Measurements from ENCODE around the gene SLIT3.
A peak's percentile ranks its signal among the peaks of the same experiment; 100 is the strongest.

The SLIT3 gene

DNA sequence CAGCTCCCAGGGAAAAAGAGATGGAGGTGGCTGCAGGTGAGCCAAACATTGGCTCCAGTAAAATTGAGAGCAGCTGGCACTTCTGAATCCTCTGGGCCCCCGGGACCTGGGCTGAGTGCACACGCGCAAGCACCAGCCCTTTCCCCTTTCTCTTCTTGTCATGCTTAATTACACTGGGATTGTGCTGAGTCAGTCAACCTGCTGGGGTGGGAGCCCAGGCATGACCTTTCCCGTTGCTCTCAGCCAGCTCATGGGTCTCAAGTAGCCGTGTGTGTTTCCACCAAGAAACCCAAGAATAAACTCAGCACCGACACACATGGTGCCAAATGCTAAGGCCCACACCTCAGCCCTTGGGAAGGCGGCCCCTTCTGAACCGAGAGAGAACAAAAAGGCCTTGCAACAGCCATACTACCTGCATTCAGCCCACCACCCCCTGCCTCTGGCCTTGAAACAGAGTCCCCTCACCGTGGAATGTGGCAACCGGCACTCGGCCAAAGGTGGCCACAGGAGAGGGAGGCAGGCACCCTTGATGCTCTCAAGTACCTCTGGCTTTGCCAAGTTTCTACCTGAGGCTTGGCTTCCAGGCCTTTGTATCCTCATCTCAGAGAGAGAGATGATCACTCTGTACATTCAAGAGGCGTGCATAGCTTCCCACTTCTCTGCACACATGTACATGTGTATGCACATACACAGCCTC, 28.1 kb downstream of the SLIT3 start:
- TF ChIP-seq, protein P1, sequence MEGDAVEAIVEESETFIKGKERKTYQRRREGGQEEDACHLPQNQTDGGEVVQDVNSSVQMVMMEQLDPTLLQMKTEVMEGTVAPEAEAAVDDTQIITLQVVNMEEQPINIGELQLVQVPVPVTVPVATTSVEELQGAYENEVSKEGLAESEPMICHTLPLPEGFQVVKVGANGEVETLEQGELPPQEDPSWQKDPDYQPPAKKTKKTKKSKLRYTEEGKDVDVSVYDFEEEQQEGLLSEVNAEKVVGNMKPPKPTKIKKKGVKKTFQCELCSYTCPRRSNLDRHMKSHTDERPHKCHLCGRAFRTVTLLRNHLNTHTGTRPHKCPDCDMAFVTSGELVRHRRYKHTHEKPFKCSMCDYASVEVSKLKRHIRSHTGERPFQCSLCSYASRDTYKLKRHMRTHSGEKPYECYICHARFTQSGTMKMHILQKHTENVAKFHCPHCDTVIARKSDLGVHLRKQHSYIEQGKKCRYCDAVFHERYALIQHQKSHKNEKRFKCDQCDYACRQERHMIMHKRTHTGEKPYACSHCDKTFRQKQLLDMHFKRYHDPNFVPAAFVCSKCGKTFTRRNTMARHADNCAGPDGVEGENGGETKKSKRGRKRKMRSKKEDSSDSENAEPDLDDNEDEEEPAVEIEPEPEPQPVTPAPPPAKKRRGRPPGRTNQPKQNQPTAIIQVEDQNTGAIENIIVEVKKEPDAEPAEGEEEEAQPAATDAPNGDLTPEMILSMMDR (IDR thresholded peaks at IDR 0.05; ENCODE audit: low read depth, low read length, missing control alignments): no peak
- H3K4me3 ChIP-seq (ENCODE audit: low read depth, low read length): no peak overlapping the region
- no peak for DNase-seq (ENCODE audit: low read depth)

DNA sequence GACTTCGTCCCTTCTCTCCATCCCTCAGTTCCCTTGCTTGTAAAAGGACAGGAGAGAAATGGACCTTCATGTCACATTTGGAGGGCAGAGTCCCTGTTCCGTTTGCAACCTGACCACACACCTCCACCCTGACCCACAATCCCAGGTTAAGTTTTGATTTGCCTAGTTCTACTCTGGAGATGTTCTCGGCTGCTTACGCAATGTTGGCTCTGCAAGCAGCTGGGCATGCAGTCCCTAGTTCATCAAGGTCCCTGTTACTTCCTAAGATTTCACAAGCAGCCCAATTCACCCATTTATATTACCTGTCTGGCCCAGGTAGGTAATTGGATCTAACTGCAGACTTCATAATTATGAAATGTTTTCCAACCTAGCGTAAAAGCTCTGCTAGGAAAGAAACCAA, 28.8 kb downstream of the SLIT3 start:
- H3K4me3 ChIP-seq (ENCODE audit: low read depth, low read length): no peak overlapping the region
- TF ChIP-seq, protein P1 (IDR thresholded peaks at IDR 0.05; ENCODE audit: low read depth, low read length, missing control alignments): no peak
- DNase-seq (ENCODE audit: low read depth): no peak

DNA sequence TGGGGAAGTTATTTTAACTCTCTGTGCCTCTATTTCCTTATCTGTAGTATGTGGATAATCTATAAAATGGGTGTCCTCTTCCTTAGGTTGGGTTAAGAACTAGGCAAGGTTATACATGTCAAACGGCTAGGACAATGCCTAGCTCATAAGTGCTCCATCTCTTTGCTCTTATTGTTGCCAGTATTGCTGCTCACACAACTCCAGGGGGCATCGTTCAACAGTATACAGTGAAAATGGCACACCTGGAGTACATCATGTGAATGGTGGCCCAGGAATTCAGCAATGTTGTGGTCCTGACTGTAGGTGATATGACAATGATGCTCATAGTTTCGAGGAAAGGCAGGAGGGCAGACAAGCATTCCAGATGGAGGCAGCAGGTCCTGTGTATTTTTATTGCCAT, 30.1 kb downstream of the SLIT3 start:
- no peak for DNase-seq (ENCODE audit: low read depth)
- no peak overlapping the region for H3K4me3 ChIP-seq (ENCODE audit: low read depth, low read length)
- TF ChIP-seq, protein P1 (IDR thresholded peaks at IDR 0.05; ENCODE audit: low read depth, low read length, missing control alignments): no peak

- TF ChIP-seq, protein P1 (IDR thresholded peaks at IDR 0.05; ENCODE audit: low read depth, low read length, missing control alignments): no peak
- H3K4me3 ChIP-seq (ENCODE audit: low read depth, low read length): no peak overlapping the region
- no peak for DNase-seq (ENCODE audit: low read depth)
Observed at GRCh38 chr5:169268019-169268418, 32.9 kb downstream of the SLIT3 start.

GRCh38 chr5:169265888-169266287, 35.1 kb downstream of the SLIT3 start:
- no peak for DNase-seq (ENCODE audit: low read depth)
- no peak overlapping the region for H3K4me3 ChIP-seq (ENCODE audit: low read depth, low read length)
- TF ChIP-seq, protein P1 (IDR thresholded peaks at IDR 0.05; ENCODE audit: low read depth, low read length, missing control alignments): peak; percentile 37

DNA sequence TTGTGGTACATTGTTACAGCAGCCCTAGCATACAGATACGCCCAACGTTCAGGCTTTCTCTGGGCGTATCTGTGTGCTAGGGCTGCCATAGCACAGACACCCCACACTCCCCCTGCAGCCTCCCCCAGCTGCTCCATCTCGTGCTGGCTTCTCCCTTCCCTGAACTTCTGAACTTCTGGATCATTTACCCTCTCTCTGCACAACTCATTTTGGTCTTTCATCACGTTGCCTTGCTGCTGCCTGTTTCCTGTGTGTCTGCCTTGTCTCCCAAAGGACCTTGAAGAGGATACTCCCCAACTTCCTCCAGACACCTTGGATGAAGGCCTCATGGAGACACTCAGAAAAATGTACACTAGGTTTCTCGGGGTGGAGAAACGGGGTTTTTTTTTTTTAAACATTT, 37.3 kb downstream of the SLIT3 start:
- H3K4me3 ChIP-seq (ENCODE audit: low read depth, low read length): no peak overlapping the region
- TF ChIP-seq, protein P1 (IDR thresholded peaks at IDR 0.05; ENCODE audit: low read depth, low read length, missing control alignments): no peak
- no peak for DNase-seq (ENCODE audit: low read depth)
